CD8-positive, alpha-beta memory T cell (primary cell): ENCODE measurements around the gene PLXNB1. TPM values are rescaled to one million over a fixed set of nuclear protein-coding genes. Genes with fewer than 3 reads are reported as not detected.
"Not testable (repeated sequence)": the region's sequence is repeated elsewhere in the genome, so short reads cannot be mapped to it uniquely, and the experiment has no call there.

Experiments
- CTCF ChIA-PET: fragments of 350-600 bp; sonication (Branson Sonifier 250); formaldehyde crosslinking; loops from one replicate; lab custom pipeline; 2021; ENCODE audit warnings: antibody characterized with exemption; lab: Charles Lee
- POLR2A ChIA-PET: fragments of 350-600 bp; sonication (Branson Sonifier 250); formaldehyde crosslinking; loops from one replicate; lab custom pipeline; 2021; ENCODE audit warnings: antibody characterized with exemption; lab: Charles Lee
- DNase-seq, 5 donors: peaks; one replicate each; pipeline versions ENCODE4 v3.0.0 to v3.0.0-alpha.2; 2020 to 2022; ENCODE audit warnings: mixed read lengths in 1 of 5
- H3K27ac ChIP-seq: one replicate; pipeline ENCODE4 v1.7.0; 2013; ENCODE audit warnings: low read depth, mild to moderate bottlenecking, low read length, moderate library complexity
- H3K27me3 ChIP-seq: 2 replicates; pipeline ENCODE4 v1.7.0; 2013; ENCODE audit warnings: low read length, mild to moderate bottlenecking; ENCODE audit not compliant: insufficient read depth, poor library complexity, severe bottlenecking
- H3K36me3 ChIP-seq: 2 replicates; pipeline ENCODE4 v1.7.0; 2013; ENCODE audit warnings: mild to moderate bottlenecking, low read length, moderate library complexity; ENCODE audit not compliant: insufficient read depth
- H3K4me1 ChIP-seq: 2 replicates; pipeline ENCODE4 v1.7.0; 2013; ENCODE audit warnings: mild to moderate bottlenecking, low read length, moderate library complexity; ENCODE audit not compliant: insufficient read depth
- H3K4me3 ChIP-seq: 2 replicates; pipeline ENCODE4 v1.7.0; 2013; ENCODE audit warnings: mild to moderate bottlenecking, low read length
- H3K9me3 ChIP-seq: 2 replicates; pipeline ENCODE4 v1.7.0; 2013; ENCODE audit warnings: mild to moderate bottlenecking, low read length
- H3K27ac Mint-ChIP-seq, 8 donors: one replicate each; pipeline ENCODE4 v1.8.0; 2020 to 2021; ENCODE audit warnings: mixed read lengths in 8 of 8, mild to moderate bottlenecking in 6 of 8, inconsistent platforms in 3 of 8, moderate library complexity in 3 of 8
- H3K27me3 Mint-ChIP-seq, 2 donors: one replicate each; pipeline ENCODE4 v1.8.0; 2020 to 2021; ENCODE audit warnings: mixed read lengths in 2 of 2, mild to moderate bottlenecking in 1 of 2, moderate library complexity in 1 of 2
- H3K36me3 Mint-ChIP-seq, 3 donors: one replicate each; pipeline ENCODE4 v1.8.0; 2020 to 2021; ENCODE audit warnings: mixed read lengths in 3 of 3, inconsistent platforms in 1 of 3, mild to moderate bottlenecking in 1 of 3
- H3K4me1 Mint-ChIP-seq, 3 donors: one replicate each; pipeline ENCODE4 v1.8.0; 2020 to 2021; ENCODE audit warnings: mixed read lengths in 3 of 3, inconsistent platforms in 1 of 3, mild to moderate bottlenecking in 1 of 3
- H3K4me3 Mint-ChIP-seq, 7 donors: one replicate each; pipeline ENCODE4 v1.8.0; 2020 to 2021; ENCODE audit warnings: mixed read lengths in 7 of 7, mild to moderate bottlenecking in 6 of 7, moderate library complexity in 4 of 7, inconsistent platforms in 2 of 7
- H3K9me3 Mint-ChIP-seq, 5 donors: one replicate each; pipeline ENCODE4 v1.8.0; 2020 to 2022; ENCODE audit warnings: mixed read lengths in 5 of 5, mild to moderate bottlenecking in 3 of 5, moderate library complexity in 2 of 5, inconsistent platforms in 1 of 5
- polyA plus RNA-seq: library from polyadenylated mRNA; unstranded; fragments of 300-500 nt; fragmentation: Illumina TruSeq; gene quantifications from one replicate; pipeline ENCODE4 v1.2.3, GENCODE V29; 2021
- total RNA-seq, 2 experiments: library from RNA; stranded (reverse); gene quantifications; one replicate each; pipeline ENCODE4 v1.2.3, GENCODE V29; 2021

PLXNB1 gene
- total and polyA plus RNA-seq, 3 experiments from 2014 or later = 0.30 to 5.5 (median 3.1) TPM

GRCh38 chr3:48405971-48406370 is 23.9 kb downstream of the PLXNB1 start:
- H3K27me3 Mint-ChIP-seq = peaks cover 0 to under 1% of the 10 kb centered on the region in 2 donors
- no peaks in the 10 kb centered on the region for H3K9me3 Mint-ChIP-seq
- ChIA-PET POLR2A (no interaction called here), CTCF (interaction anchor here (3.1 to 8.0 kb wide), 2 partner anchors 29 to 30 kb away, joined by 14 to 176 read pairs; no protein-coding TSS in a partner anchor)
- H3K4me3 Mint-ChIP-seq = peak overlapping the region in 1 of 7 donors; percentile 42
- Histone ChIP-seq H3K4me3 (no peak overlapping the region), H3K36me3 (no peaks in the 10 kb centered on the region), H3K4me1 (no peaks in the 10 kb centered on the region), H3K9me3 (no peaks in the 10 kb centered on the region), H3K27me3 (no peaks in the 10 kb centered on the region), H3K27ac (no peak overlapping the region)
- peak overlapping the region in 1 of 8 donors; percentile 10 for H3K27ac Mint-ChIP-seq
- no peaks in the 10 kb centered on the region for H3K36me3 Mint-ChIP-seq
- no peaks in the 10 kb centered on the region for H3K4me1 Mint-ChIP-seq
- peak in 1 of 5 donors; percentile 33 for DNase-seq

- Histone ChIP-seq H3K27me3 (no peaks in the 10 kb centered on the region), H3K36me3 (no peaks in the 10 kb centered on the region), H3K27ac (no peak overlapping the region), H3K4me3 (no peak overlapping the region), H3K9me3 (no peaks in the 10 kb centered on the region), H3K4me1 (no peaks in the 10 kb centered on the region)
- Mint-ChIP-seq H3K27me3 (peaks cover 0 to 5% of the 10 kb centered on the region in 2 donors), H3K4me1 (no peaks in the 10 kb centered on the region), H3K4me3 (no peak overlapping the region), H3K27ac (peak overlapping the region in 1 of 8 donors; percentile 11), H3K36me3 (no peaks in the 10 kb centered on the region), H3K9me3 (no peaks in the 10 kb centered on the region)
- POLR2A ChIA-PET = no interaction called here
- CTCF ChIA-PET = interaction anchor here (0.7 to 8.0 kb wide), 3 partner anchors 9 to 143 kb away, joined by 3 to 176 read pairs (median 4); no protein-coding TSS in a partner anchor
- DNase-seq = peak in 1 of 5 donors; percentile 40
These were observed 24.5 kb downstream of the PLXNB1 start for GRCh38 chr3:48405343-48405881.

GRCh38 chr3:48404440-48405342 is 25.2 kb downstream of the PLXNB1 start:
- Mint-ChIP-seq H3K27me3 (peaks cover 0 to 5% of the 10 kb centered on the region in 2 donors), H3K4me1 (no peaks in the 10 kb centered on the region), H3K9me3 (no peaks in the 10 kb centered on the region), H3K27ac (peak overlapping the region in 1 of 8 donors; percentile 61), H3K4me3 (no peak overlapping the region), H3K36me3 (no peaks in the 10 kb centered on the region)
- ChIA-PET CTCF (interaction anchor here (0.7 to 8.0 kb wide), 4 partner anchors 9 to 143 kb away, joined by 3 to 176 read pairs (median 4); no protein-coding TSS in a partner anchor), POLR2A (no interaction called here)
- Histone ChIP-seq H3K27ac (no peak overlapping the region), H3K36me3 (no peaks in the 10 kb centered on the region), H3K9me3 (no peaks in the 10 kb centered on the region), H3K4me1 (no peaks in the 10 kb centered on the region), H3K27me3 (no peaks in the 10 kb centered on the region), H3K4me3 (no peak overlapping the region)
- peak in 1 of 5 donors; percentile 29 for DNase-seq

- Mint-ChIP-seq H3K27me3 (peaks cover 0 to 9% of the 10 kb centered on the region in 2 donors), H3K36me3 (no peaks in the 10 kb centered on the region), H3K4me1 (no peaks in the 10 kb centered on the region), H3K4me3 (no peak overlapping the region), H3K27ac (peak overlapping the region in 1 of 8 donors; percentile 29), H3K9me3 (no peaks in the 10 kb centered on the region)
- Histone ChIP-seq H3K4me3 (no peak overlapping the region), H3K4me1 (no peaks in the 10 kb centered on the region), H3K9me3 (no peaks in the 10 kb centered on the region), H3K27me3 (no peaks in the 10 kb centered on the region), H3K27ac (no peak overlapping the region), H3K36me3 (no peaks in the 10 kb centered on the region)
- ChIA-PET CTCF (interaction anchor here (1.5 to 8.0 kb wide), 3 partner anchors 8 to 31 kb away, joined by 3 to 176 read pairs (median 3); no protein-coding TSS in a partner anchor), POLR2A (no interaction called here)
- no peak for DNase-seq
These were observed 26.1 kb downstream of the PLXNB1 start for GRCh38 chr3:48403533-48404439.

- peak overlapping the region in 1 of 8 donors; percentile 60 for H3K27ac Mint-ChIP-seq
These were observed 27.0 kb downstream of the PLXNB1 start for GRCh38 chr3:48402907-48403306.

GRCh38 chr3:48402281-48402732 is 27.6 kb downstream of the PLXNB1 start:
- Histone ChIP-seq H3K4me3 (no peak overlapping the region), H3K27me3 (no peaks in the 10 kb centered on the region), H3K9me3 (no peaks in the 10 kb centered on the region), H3K36me3 (no peaks in the 10 kb centered on the region), H3K4me1 (no peaks in the 10 kb centered on the region), H3K27ac (no peak overlapping the region)
- no peak overlapping the region for H3K27ac Mint-ChIP-seq
- peaks cover 4 to 13% of the 10 kb centered on the region in 2 donors for H3K27me3 Mint-ChIP-seq
- no peak for DNase-seq
- no peaks in the 10 kb centered on the region for H3K36me3 Mint-ChIP-seq
- no peaks in the 10 kb centered on the region for H3K4me1 Mint-ChIP-seq
- CTCF ChIA-PET = interaction anchor here (1.4 to 8.0 kb wide), 6 partner anchors 33 to 155 kb away, joined by 5 to 176 read pairs (median 58); partner anchors contain the start of genes CCDC51, PFKFB4, SHISA5 and TMA7
- POLR2A ChIA-PET = no interaction called here
- no peaks in the 10 kb centered on the region for H3K9me3 Mint-ChIP-seq
- no peak overlapping the region for H3K4me3 Mint-ChIP-seq

More at GRCh38 chr3:48402907-48403306, 27.0 kb downstream of the PLXNB1 start:
- Mint-ChIP-seq H3K9me3 (no peaks in the 10 kb centered on the region), H3K36me3 (no peaks in the 10 kb centered on the region), H3K4me3 (no peak overlapping the region), H3K4me1 (no peaks in the 10 kb centered on the region), H3K27me3 (peaks cover 4 to 9% of the 10 kb centered on the region in 2 donors)
- H3K36me3 ChIP-seq = no peaks in the 10 kb centered on the region
- no peak overlapping the region for H3K27ac ChIP-seq
- no peaks in the 10 kb centered on the region for H3K9me3 ChIP-seq
- no peaks in the 10 kb centered on the region for H3K27me3 ChIP-seq
- no peak overlapping the region for H3K4me3 ChIP-seq
- POLR2A ChIA-PET = no interaction called here
- H3K4me1 ChIP-seq = no peaks in the 10 kb centered on the region
- CTCF ChIA-PET = interaction anchor here (1.5 to 8.0 kb wide), 3 partner anchors 7 to 103 kb away, joined by 3 to 176 read pairs (median 71); partner anchors contain the start of gene SHISA5
- DNase-seq = no peak

- H3K4me1 Mint-ChIP-seq, H3K4me3 Mint-ChIP-seq, H3K36me3 ChIP-seq, H3K4me1 ChIP-seq, H3K27ac Mint-ChIP-seq, DNase-seq, H3K36me3 Mint-ChIP-seq, H3K4me3 ChIP-seq, H3K9me3 Mint-ChIP-seq, H3K9me3 ChIP-seq, H3K27ac ChIP-seq, H3K27me3 ChIP-seq: not testable (repeated sequence)
- ChIA-PET POLR2A (interaction anchor here (0.7 to 1.2 kb wide), 6 partner anchors 35 to 156 kb away, joined by 3 to 11 read pairs (median 4); partner anchors contain the start of genes ATRIP, CCDC51 and TMA7), CTCF (interaction anchor here (0.8 to 8.0 kb wide), 39 partner anchors 8 to 338 kb away, joined by 3 to 176 read pairs (median 5); partner anchors contain the start of genes ATRIP, CCDC51, PFKFB4 and PLXNB1)
- peaks cover 6 to 13% of the 10 kb centered on the region in 2 donors for H3K27me3 Mint-ChIP-seq
These were observed 28.4 kb downstream of the PLXNB1 start for GRCh38 chr3:48401434-48401901.
